ENCODE measurements around the gene CAPSL. TPM values are rescaled to one million over a fixed set of nuclear protein-coding genes. Genes with fewer than 3 reads are reported as not detected.
A peak's percentile ranks its signal among the peaks of the same experiment; 100 is the strongest.

CAPSL gene
- total and polyA plus RNA-seq, 2 experiments from 2014 or later, result 0.73 TPM; not detected in 1

DNA sequence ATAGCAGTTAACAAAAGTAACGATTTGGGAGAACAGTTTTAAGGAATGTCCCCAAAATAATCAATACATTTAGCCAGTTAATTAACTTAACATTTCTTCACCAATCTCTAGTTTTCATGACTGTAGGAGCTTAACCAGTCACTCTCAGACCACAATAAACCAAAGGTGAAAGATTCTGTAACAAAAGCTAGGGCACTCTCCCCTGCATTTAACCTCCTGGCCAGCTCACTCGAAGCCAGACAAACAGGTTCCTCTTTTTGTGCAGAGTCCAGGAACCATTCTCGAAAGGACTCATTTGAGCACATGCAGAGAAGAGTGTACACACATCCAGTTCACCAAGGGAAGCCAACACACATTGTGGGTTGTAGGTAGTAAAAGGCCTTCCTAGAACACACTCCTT lies 75.3 kb downstream of the CAPSL start:
- no peaks in the 10 kb centered on the region for H3K27me3 ChIP-seq (ENCODE audit: insufficient read depth)
- H3K4me2 ChIP-seq, result no peak overlapping the region
- H3K27ac ChIP-seq (ENCODE audit: low read depth), result no peak overlapping the region
- Mint-ChIP-seq H3K9me3 (peaks cover 17% of the 10 kb centered on the region; the same call in 2 of the 3 replicates), H3K27me3 (ENCODE audit: insufficient read depth, low read depth, poor library complexity) (no peaks in the 10 kb centered on the region), H3K4me1 (peaks cover 26% of the 10 kb centered on the region), H3K27ac (no peak overlapping the region), H3K36me3 (ENCODE audit: low read depth) (no peaks in the 10 kb centered on the region; the same call in 2 of the 3 replicates), H3K4me3 (no peak overlapping the region)
- H2AFZ ChIP-seq, result 0 out of 2 replicates have a peak overlapping the region, but pooled peaks have one; percentile 12
- no peaks in the 10 kb centered on the region for H3K36me3 ChIP-seq (ENCODE audit: insufficient read depth)
- ATAC-seq (no peak), DNase-seq (ENCODE audit: low spot score) (no peak)
- TF ChIP-seq EZH2 (IDR thresholded peaks at IDR 0.05; ENCODE audit: low read depth, unreplicated experiment) (no peak), POLR2AphosphoS5 (IDR thresholded peaks at IDR 0.05; ENCODE audit: low read depth) (no peak), JUNB (IDR thresholded peaks at IDR 0.05; ENCODE audit: unreplicated experiment) (no peak), ZNF114 (CRISPR knock-in tag; IDR thresholded peaks at IDR 0.05) (no peak)
- TF ChIP-seq, protein P1, sequence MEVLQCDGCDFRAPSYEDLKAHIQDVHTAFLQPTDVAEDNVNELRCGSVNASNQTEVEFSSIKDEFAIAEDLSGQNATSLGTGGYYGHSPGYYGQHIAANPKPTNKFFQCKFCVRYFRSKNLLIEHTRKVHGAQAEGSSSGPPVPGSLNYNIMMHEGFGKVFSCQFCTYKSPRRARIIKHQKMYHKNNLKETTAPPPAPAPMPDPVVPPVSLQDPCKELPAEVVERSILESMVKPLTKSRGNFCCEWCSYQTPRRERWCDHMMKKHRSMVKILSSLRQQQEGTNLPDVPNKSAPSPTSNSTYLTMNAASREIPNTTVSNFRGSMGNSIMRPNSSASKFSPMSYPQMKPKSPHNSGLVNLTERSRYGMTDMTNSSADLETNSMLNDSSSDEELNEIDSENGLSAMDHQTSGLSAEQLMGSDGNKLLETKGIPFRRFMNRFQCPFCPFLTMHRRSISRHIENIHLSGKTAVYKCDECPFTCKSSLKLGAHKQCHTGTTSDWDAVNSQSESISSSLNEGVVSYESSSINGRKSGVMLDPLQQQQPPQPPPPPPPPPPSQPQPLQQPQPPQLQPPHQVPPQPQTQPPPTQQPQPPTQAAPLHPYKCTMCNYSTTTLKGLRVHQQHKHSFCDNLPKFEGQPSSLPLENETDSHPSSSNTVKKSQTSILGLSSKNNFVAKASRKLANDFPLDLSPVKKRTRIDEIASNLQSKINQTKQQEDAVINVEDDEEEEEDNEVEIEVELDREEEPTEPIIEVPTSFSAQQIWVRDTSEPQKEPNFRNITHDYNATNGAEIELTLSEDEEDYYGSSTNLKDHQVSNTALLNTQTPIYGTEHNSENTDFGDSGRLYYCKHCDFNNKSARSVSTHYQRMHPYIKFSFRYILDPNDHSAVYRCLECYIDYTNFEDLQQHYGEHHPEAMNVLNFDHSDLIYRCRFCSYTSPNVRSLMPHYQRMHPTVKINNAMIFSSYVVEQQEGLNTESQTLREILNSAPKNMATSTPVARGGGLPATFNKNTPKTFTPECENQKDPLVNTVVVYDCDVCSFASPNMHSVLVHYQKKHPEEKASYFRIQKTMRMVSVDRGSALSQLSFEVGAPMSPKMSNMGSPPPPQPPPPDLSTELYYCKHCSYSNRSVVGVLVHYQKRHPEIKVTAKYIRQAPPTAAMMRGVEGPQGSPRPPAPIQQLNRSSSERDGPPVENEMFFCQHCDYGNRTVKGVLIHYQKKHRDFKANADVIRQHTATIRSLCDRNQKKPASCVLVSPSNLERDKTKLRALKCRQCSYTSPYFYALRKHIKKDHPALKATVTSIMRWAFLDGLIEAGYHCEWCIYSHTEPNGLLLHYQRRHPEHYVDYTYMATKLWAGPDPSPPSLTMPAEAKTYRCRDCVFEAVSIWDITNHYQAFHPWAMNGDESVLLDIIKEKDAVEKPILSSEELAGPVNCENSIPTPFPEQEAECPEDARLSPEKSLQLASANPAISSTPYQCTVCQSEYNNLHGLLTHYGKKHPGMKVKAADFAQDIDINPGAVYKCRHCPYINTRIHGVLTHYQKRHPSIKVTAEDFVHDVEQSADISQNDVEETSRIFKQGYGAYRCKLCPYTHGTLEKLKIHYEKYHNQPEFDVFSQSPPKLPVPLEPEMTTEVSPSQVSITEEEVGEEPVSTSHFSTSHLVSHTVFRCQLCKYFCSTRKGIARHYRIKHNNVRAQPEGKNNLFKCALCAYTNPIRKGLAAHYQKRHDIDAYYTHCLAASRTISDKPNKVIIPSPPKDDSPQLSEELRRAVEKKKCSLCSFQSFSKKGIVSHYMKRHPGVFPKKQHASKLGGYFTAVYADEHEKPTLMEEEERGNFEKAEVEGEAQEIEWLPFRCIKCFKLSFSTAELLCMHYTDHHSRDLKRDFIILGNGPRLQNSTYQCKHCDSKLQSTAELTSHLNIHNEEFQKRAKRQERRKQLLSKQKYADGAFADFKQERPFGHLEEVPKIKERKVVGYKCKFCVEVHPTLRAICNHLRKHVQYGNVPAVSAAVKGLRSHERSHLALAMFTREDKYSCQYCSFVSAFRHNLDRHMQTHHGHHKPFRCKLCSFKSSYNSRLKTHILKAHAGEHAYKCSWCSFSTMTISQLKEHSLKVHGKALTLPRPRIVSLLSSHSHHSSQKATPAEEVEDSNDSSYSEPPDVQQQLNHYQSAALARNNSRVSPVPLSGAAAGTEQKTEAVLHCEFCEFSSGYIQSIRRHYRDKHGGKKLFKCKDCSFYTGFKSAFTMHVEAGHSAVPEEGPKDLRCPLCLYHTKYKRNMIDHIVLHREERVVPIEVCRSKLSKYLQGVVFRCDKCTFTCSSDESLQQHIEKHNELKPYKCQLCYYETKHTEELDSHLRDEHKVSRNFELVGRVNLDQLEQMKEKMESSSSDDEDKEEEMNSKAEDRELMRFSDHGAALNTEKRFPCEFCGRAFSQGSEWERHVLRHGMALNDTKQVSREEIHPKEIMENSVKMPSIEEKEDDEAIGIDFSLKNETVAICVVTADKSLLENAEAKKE (CRISPR knock-in tag; IDR thresholded peaks at IDR 0.05), result no peak
- no peak overlapping the region for H3K4me3 ChIP-seq
- no peaks in the 10 kb centered on the region for H4K20me1 ChIP-seq (replicated peaks; ENCODE audit: insufficient read depth)
- H3F3A ChIP-seq (replicated peaks; ENCODE audit: low read depth), result no peaks in the 10 kb centered on the region
- peaks cover 7% of the 10 kb centered on the region for H3K9me2 ChIP-seq (ENCODE audit: insufficient read depth)
- H3K4me1 ChIP-seq (ENCODE audit: insufficient read depth), result peaks cover 30% of the 10 kb centered on the region
- H3K79me2 ChIP-seq (replicated peaks; ENCODE audit: insufficient read depth), result no peaks in the 10 kb centered on the region

DNA sequence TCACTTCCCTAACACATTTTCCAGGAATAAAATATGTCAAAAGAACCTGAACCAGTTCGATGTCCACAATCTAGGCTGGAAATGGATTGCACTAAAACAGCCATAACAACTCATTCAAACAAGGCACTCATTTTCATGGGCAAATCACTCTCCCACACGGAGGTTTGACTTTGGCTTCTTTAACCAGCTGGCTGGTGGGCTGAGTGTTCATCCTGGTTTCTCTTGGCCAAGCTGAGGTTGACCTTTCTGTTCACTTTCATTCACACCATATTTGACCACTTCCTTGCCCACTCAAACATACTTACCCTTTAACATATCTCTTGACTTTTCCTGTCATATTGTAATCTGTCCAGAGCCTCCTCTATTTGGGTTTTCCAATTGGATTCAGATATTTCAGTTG lies 76.3 kb downstream of the CAPSL start:
- H3K79me2 ChIP-seq (replicated peaks; ENCODE audit: insufficient read depth), result no peaks in the 10 kb centered on the region
- Mint-ChIP-seq H3K36me3 (ENCODE audit: low read depth) (no peaks in the 10 kb centered on the region; the same call in 2 of the 3 replicates), H3K27me3 (ENCODE audit: insufficient read depth, low read depth, poor library complexity) (no peaks in the 10 kb centered on the region), H3K27ac (no peak overlapping the region), H3K9me3 (peaks cover 17% of the 10 kb centered on the region; the same call in 2 of the 3 replicates), H3K4me1 (peaks cover 28% of the 10 kb centered on the region), H3K4me3 (no peak overlapping the region)
- H3K36me3 ChIP-seq (ENCODE audit: insufficient read depth), result no peaks in the 10 kb centered on the region
- peaks cover 37% of the 10 kb centered on the region for H3K4me1 ChIP-seq (ENCODE audit: insufficient read depth)
- H3K27me3 ChIP-seq (ENCODE audit: insufficient read depth), result no peaks in the 10 kb centered on the region
- DNase-seq (ENCODE audit: low spot score) (no peak), ATAC-seq (no peak)
- peaks cover 7% of the 10 kb centered on the region for H3K9me2 ChIP-seq (ENCODE audit: insufficient read depth)
- H2AFZ ChIP-seq, result no peak overlapping the region
- H3F3A ChIP-seq (replicated peaks; ENCODE audit: low read depth), result no peaks in the 10 kb centered on the region
- H3K4me2 ChIP-seq, result no peak overlapping the region
- no peaks in the 10 kb centered on the region for H4K20me1 ChIP-seq (replicated peaks; ENCODE audit: insufficient read depth)
- H3K27ac ChIP-seq (ENCODE audit: low read depth), result no peak overlapping the region
- H3K4me3 ChIP-seq, result no peak overlapping the region
- no peak for TF ChIP-seq ZNF114 (CRISPR knock-in tag; IDR thresholded peaks at IDR 0.05)
- no peak for TF ChIP-seq ZNF331 (CRISPR knock-in tag; IDR thresholded peaks at IDR 0.05; ENCODE audit: low read depth)
- TF ChIP-seq, protein P2, sequence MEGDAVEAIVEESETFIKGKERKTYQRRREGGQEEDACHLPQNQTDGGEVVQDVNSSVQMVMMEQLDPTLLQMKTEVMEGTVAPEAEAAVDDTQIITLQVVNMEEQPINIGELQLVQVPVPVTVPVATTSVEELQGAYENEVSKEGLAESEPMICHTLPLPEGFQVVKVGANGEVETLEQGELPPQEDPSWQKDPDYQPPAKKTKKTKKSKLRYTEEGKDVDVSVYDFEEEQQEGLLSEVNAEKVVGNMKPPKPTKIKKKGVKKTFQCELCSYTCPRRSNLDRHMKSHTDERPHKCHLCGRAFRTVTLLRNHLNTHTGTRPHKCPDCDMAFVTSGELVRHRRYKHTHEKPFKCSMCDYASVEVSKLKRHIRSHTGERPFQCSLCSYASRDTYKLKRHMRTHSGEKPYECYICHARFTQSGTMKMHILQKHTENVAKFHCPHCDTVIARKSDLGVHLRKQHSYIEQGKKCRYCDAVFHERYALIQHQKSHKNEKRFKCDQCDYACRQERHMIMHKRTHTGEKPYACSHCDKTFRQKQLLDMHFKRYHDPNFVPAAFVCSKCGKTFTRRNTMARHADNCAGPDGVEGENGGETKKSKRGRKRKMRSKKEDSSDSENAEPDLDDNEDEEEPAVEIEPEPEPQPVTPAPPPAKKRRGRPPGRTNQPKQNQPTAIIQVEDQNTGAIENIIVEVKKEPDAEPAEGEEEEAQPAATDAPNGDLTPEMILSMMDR (conservative IDR thresholded peaks at IDR 0.05; ENCODE audit: low read depth in 2 of 2), result no peak
- TF ChIP-seq JUNB (IDR thresholded peaks at IDR 0.05; ENCODE audit: unreplicated experiment), result no peak
- TF ChIP-seq STAT1 (IDR thresholded peaks at IDR 0.05; ENCODE audit: unreplicated experiment), result no peak
- TF ChIP-seq, protein P3, sequence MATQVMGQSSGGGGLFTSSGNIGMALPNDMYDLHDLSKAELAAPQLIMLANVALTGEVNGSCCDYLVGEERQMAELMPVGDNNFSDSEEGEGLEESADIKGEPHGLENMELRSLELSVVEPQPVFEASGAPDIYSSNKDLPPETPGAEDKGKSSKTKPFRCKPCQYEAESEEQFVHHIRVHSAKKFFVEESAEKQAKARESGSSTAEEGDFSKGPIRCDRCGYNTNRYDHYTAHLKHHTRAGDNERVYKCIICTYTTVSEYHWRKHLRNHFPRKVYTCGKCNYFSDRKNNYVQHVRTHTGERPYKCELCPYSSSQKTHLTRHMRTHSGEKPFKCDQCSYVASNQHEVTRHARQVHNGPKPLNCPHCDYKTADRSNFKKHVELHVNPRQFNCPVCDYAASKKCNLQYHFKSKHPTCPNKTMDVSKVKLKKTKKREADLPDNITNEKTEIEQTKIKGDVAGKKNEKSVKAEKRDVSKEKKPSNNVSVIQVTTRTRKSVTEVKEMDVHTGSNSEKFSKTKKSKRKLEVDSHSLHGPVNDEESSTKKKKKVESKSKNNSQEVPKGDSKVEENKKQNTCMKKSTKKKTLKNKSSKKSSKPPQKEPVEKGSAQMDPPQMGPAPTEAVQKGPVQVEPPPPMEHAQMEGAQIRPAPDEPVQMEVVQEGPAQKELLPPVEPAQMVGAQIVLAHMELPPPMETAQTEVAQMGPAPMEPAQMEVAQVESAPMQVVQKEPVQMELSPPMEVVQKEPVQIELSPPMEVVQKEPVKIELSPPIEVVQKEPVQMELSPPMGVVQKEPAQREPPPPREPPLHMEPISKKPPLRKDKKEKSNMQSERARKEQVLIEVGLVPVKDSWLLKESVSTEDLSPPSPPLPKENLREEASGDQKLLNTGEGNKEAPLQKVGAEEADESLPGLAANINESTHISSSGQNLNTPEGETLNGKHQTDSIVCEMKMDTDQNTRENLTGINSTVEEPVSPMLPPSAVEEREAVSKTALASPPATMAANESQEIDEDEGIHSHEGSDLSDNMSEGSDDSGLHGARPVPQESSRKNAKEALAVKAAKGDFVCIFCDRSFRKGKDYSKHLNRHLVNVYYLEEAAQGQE (IDR thresholded peaks at IDR 0.05; ENCODE audit: unreplicated experiment), result no peak
- no peak for TF ChIP-seq EZH2 (IDR thresholded peaks at IDR 0.05; ENCODE audit: low read depth, unreplicated experiment)
- no peak for TF ChIP-seq CREB1 (CRISPR knock-in tag; IDR thresholded peaks at IDR 0.05; ENCODE audit: low read depth)
